Pancreas (tissue), 10 donors: ENCODE data around the gene SATB1. TPM values are rescaled to one million over a fixed set of nuclear protein-coding genes. Genes with fewer than 3 reads are reported as not detected.

ENCODE experiments used
- ATAC-seq, 4 donors: fragments of 200-7000 bp; cut with Tn5 transposase; one replicate each; pipeline versions ENCODE4 v1.8.0 to v1.9.1; 2020; ENCODE audit warnings: mild to moderate bottlenecking in 4 of 4, moderate library complexity in 4 of 4
- DNase-seq, 6 donors: peaks; one replicate each; pipeline ENCODE4 v3.0.0-alpha.2; 2020
- FAIRE-seq: peaks from 2 replicates; lab custom pipeline; 2012; peaks lifted over from hg19 to GRCh38; lab: Jason Lieb, UNC
- H3K27ac ChIP-seq, 4 donors: fragments of 200-600 bp; sonication (generic); 1 replicate in 3 of 4; 2 replicates in 1 of 4; pipeline versions ENCODE4 v1.5.0 to v1.8.0; 2020
- H3K27me3 ChIP-seq, 4 donors: fragments of 200-600 bp; one replicate each; pipeline ENCODE4 v1.8.0; 2021
- H3K36me3 ChIP-seq, 3 donors: fragments of 200-600 bp; sonication (generic) in 1 of 3; one replicate each; pipeline versions ENCODE4 v1.5.0 to v1.8.0; 2020 to 2021
- H3K4me1 ChIP-seq, 3 donors: fragments of 200-600 bp; one replicate each; pipeline ENCODE4 v1.8.0; 2021
- H3K4me3 ChIP-seq, 4 donors: fragments of 200-600 bp; sonication (generic) in 2 of 4; one replicate each; pipeline versions ENCODE4 v1.5.0 to v1.8.0; 2020 to 2021
- H3K9me3 ChIP-seq, 4 donors: fragments of 200-600 bp; one replicate each; pipeline ENCODE4 v1.8.0; 2021
- WGBS, 2 donors: extraction: QIAGEN DNeasy Blood & Tissue Kit; methylation state at CpG; one replicate each; pipeline ENCODE4 v1.1.7; 2013; 5-methylcytosine and 5-hydroxymethylcytosine counted together
- intact Hi-C, 3 donors: fragments of 100-400 bp; cut with DNase I; formaldehyde crosslinking; loops; one replicate each; pipeline versions ENCODE4 v1.11.1 to v1.14.2; 2022
- polyA plus RNA-seq, 2 donors: library from polyadenylated mRNA; stranded (reverse); fragments of 200-250 nt; gene quantifications; one replicate each; pipeline ENCODE4 v1.2.3, GENCODE V29; 2013
- total RNA-seq, 6 donors: library from RNA; stranded (reverse); fragmentation: NEBNext Ultra II Directional in 4 of 6; extraction: Animal tissue kit (Norgen Biotek cat#: 25700) in 4 of 6; gene quantifications; one replicate each; pipeline versions ENCODE4 v1.2.1 to v1.2.4, GENCODE V29; 2021 to 2023
- TF ChIP-seq, protein P1 (sequence below), 4 donors: fragments of 200-600 bp; sonication (generic) in 3 of 4; IDR thresholded peaks; one replicate each; pipeline versions ENCODE4 v1.5.0 to v1.8.0; 2021; ENCODE audit warnings: antibody characterized with exemption in 4 of 4
- donor health status: healthy with polysubstance abuse.
- donor health status: DM: no; HTN: no; CAD: no; lungs with moderate emphysema.
- donor health status: DM: no; HTN: no; CAD: no.
- donor health status: control.
- donor health status: control.
- donor health status: Bipolar disorder and iron deficiency.
- donor health status: DM: yes; HTN: yes; CAD: no.
- donor health status: DM: no; HTN: no; CAD: no.
- donor health status: DM: no; HTN: no; CAD: no.
- donor health status: DM: yes; HTN: yes; CAD: no.

Gene SATB1
- total and polyA plus RNA-seq, 8 donors = 12.6 to 40.0 (median 26.7) TPM

GRCh38 chr3:18444595-18445400 is 19.7 kb upstream of the SATB1 start:
- ATAC-seq (peak; percentile 91 to 95 (median 92)), DNase-seq (peak; percentile 68 to 94 (median 78)), FAIRE-seq (no peak)
- Histone ChIP-seq H3K4me3 (peak overlapping the region; percentile 52 to 79 (median 63)), H3K27me3 (no peaks in the 10 kb centered on the region), H3K4me1 (peaks cover 0 to 7% (median 3%) of the 10 kb centered on the region in 3 donors), H3K36me3 (no peaks in the 10 kb centered on the region), H3K9me3 (no peaks in the 10 kb centered on the region), H3K27ac (peak overlapping the region; percentile 26 to 74 (median 53))
- WGBS, 2 donors = 0% methylated on average over 40 to 112 of the region's 113 CpGs
- intact Hi-C loops = no loop called here
- TF ChIP-seq, protein P1, sequence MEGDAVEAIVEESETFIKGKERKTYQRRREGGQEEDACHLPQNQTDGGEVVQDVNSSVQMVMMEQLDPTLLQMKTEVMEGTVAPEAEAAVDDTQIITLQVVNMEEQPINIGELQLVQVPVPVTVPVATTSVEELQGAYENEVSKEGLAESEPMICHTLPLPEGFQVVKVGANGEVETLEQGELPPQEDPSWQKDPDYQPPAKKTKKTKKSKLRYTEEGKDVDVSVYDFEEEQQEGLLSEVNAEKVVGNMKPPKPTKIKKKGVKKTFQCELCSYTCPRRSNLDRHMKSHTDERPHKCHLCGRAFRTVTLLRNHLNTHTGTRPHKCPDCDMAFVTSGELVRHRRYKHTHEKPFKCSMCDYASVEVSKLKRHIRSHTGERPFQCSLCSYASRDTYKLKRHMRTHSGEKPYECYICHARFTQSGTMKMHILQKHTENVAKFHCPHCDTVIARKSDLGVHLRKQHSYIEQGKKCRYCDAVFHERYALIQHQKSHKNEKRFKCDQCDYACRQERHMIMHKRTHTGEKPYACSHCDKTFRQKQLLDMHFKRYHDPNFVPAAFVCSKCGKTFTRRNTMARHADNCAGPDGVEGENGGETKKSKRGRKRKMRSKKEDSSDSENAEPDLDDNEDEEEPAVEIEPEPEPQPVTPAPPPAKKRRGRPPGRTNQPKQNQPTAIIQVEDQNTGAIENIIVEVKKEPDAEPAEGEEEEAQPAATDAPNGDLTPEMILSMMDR (IDR thresholded peaks at IDR 0.05) = peak in 1 of 4 donors; percentile 8

DNA sequence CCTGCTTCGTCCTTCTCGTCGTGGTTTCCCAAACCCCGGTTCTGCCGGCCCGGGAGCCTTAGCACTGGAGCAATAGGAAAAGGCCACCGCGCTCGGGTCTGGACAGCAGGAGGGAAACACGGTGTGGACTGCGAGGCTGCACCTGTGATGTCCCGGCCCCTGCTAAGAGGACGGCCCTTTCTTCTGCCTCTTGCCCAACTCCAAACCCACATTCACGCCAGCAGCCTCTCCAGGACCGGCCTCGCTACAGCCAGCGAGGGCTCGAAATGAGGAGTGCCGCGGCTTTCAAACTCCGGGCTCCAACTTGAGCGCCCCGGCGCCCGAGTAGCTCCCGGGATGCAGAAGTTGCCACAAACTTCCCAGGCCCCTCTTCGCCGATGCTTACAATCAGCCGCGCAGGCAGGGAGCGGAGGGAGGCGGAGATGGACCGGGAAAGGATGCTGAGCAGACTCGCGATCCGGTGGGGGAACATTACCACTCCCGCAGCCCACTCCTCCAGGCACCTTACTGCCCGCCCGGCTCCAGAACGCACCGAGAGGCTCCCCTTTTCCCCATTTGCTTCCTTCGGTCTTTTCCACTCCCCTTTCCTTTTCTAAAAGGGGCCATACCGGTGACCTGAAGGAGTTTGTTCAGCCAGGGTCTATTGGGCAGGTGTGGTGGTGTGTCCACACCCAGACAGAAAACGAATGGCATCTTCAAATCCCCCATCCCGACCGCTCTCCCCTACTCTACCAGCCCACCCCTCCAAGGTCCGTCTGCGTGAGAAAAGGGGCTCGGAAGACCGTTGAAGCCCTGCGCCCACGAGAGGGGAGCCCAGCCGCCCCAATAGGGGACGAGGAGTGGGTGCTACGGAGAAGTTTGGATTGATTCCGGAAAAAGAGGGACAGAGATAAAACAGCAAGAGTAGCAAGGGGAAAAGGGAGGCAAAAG is 18.8 kb upstream of the SATB1 start:
- no peaks in the 10 kb centered on the region for H3K27me3 ChIP-seq
- 1% methylated on average over 56 of the region's 56 CpGs for WGBS, 2 donors
- peak; percentile 17 to 78 (median 42) for DNase-seq
- H3K4me3 ChIP-seq = peak overlapping the region; percentile 52 to 79 (median 63)
- ATAC-seq = peak; percentile 26 to 51 (median 36)
- intact Hi-C loops = no loop called here
- TF ChIP-seq, protein P1 (IDR thresholded peaks at IDR 0.05) = no peak
- no peak for FAIRE-seq
- H3K27ac ChIP-seq = peak overlapping the region; percentile 26 to 74 (median 53)
- peaks cover 0 to 7% (median 3%) of the 10 kb centered on the region in 3 donors for H3K4me1 ChIP-seq
- H3K36me3 ChIP-seq = no peaks in the 10 kb centered on the region
- no peaks in the 10 kb centered on the region for H3K9me3 ChIP-seq

GRCh38 chr3:18442756-18443664 is 17.9 kb upstream of the SATB1 start:
- ATAC-seq (no peak), DNase-seq (no peak), FAIRE-seq (no peak)
- 63 to 64% methylated on average over 11 of the region's 11 CpGs for WGBS, 2 donors
- TF ChIP-seq, protein P1 (IDR thresholded peaks at IDR 0.05) = no peak
- no peak overlapping the region for H3K27ac ChIP-seq
- intact Hi-C loops = no loop called here
- H3K4me3 ChIP-seq = peak overlapping the region; percentile 52 to 79 (median 63)
- H3K4me1 ChIP-seq = peaks cover 0 to 7% (median 3%) of the 10 kb centered on the region in 3 donors
- no peaks in the 10 kb centered on the region for H3K9me3 ChIP-seq
- no peaks in the 10 kb centered on the region for H3K27me3 ChIP-seq
- H3K36me3 ChIP-seq = no peaks in the 10 kb centered on the region

DNA sequence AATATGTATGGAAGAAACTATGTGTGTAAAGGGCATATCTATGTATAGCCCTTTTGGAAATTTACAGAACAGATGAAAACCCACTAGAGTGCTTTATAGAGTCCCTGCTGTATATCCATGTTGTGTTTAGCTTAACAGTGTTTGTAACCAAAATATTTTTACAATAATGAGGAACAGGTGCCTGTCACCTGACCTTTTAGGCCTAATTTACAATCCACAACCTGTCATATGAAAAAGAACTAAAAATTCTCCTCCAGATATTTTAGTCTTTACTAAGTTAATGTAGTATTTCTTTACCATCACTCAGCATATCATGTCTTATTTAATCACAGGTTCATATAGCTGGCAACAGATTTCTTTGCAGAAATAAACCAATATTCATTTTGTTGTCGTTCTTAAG is 16.4 kb upstream of the SATB1 start:
- no peak overlapping the region for H3K27ac ChIP-seq
- peak; percentile 41 for FAIRE-seq
- 70 to 83% methylated on average over 1 of the region's 1 CpG for WGBS, 2 donors
- TF ChIP-seq, protein P1 (IDR thresholded peaks at IDR 0.05) = no peak
- no peak for ATAC-seq
- no peak for DNase-seq
- H3K9me3 ChIP-seq = no peaks in the 10 kb centered on the region
- H3K4me3 ChIP-seq = no peak overlapping the region
- intact Hi-C loops = no loop called here
- peaks cover 0 to 7% (median 3%) of the 10 kb centered on the region in 3 donors for H3K4me1 ChIP-seq
- H3K27me3 ChIP-seq = no peaks in the 10 kb centered on the region
- no peaks in the 10 kb centered on the region for H3K36me3 ChIP-seq
